GM04503 (cell line): ENCODE data around the gene GH2.

Experiments used
- DNase-seq: peaks from one replicate; pipeline ENCODE4 v3.0.0-alpha.2; 2012; ENCODE audit warnings: low read depth

Gene GH2

DNA sequence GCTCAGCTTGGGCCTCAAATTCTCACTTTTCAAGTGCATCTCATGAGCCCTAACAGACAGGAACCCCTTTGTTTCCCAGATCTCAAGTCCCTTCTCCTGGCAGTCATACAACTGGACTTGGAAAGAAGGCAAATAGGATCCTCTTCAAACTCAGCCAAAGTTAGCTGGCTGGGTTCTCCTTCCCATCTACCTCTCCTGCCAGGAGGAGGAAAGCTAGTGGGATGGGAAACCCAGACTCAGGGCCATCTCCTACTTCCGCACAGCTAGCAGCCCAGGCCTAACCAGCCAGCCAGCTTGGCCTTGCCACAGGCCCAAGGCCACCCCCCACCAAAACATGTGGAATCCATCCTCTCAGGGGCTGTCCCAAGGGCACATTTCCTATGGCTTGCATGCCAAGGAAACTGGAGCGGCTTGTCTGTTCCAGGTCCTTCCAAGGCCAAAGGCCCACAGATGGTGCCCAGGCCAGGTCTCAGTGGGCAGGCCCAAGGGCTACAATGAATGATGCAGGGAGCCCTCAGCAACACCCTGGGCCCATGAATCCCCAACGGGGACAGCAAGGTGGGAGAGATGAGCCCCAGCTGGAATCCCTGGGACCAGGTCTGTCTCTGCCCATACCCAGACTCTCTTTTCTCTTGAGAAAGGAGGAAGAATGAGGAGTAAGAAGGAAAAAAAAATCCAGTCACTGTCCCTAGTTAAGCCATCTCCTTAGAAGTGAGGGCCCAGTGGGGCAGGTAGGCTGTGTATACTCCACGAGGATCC, 41.0 kb downstream of the GH2 start:
- DNase-seq, result no peak

DNA sequence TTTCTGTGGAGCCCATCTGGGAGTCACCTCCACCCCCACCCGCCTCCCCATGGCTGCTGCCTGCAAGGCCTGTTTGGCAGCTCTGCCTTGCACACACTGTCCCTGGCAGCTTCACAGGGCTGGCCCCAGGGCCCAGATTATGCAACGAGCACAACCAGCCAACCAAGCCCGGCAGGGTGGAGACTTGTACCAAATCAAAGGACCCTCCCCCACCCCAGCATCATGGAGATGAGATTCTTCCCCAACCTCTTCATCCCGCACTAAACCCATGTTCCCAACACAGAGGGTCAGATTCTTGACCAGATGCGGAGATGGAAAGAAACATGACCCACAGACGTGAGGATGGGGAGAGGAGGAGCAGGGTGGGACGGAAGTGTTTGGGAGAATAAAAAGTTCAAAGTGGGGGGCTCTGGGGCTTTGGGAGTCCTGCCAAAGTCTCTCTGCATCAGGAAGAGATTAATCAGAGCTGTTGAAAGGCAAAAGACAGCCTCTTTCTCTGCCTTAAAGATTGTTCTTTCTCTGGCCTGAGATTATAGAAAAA, 43.0 kb downstream of the GH2 start:
- peak; percentile 48 for DNase-seq

DNA sequence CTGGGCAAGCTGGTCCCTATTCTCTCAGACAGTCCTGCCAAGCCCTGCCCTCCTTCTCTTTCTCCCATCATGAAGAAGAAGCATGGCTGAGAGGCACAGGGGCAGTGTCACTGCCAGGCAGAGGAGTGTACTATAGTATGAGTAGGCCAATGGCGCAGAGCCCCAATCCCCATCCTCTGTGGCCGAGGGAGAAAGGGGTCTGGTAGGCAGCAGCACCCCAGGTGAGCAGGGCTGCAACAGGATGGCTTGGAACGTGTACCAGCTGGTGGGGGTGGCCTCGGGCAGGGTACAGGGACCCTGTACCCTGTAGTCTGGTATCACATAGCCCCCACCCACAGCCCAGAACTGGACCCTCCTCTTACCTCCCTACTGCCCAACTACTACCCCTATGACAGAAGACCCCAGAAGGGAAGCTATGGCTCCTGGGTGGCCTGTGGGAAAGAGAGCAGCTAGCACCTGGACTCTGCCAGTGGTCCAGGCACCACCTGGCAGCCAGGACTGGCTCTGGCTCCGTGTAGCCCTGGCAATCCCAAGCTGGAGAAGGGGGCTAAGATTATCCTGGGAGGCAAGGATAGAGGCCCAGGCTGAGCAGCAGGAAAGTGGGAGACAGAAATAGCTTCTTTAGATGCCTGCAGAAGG, 43.7 kb downstream of the GH2 start:
- DNase-seq, result no peak

DNA sequence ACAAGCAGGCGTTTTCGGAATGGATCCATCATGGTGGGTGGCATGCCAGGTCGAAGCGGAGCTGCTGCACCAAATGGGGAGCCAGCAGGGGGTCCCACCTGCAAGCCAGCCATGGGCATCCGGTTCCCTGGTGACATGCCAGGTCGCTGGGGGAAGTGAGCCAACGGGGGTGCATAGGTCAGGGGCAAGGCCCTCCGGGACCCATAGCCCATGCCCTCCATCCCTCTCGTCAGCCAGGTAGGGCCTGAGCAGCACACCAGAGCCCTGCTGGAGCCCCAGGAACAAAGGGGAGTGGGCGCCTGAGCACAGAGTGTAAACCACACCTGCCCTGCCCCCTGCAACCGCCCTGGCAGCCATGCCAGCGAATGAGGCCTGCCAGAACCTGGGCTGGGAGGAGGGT, 44.3 kb downstream of the GH2 start:
- DNase-seq, result no peak

DNA sequence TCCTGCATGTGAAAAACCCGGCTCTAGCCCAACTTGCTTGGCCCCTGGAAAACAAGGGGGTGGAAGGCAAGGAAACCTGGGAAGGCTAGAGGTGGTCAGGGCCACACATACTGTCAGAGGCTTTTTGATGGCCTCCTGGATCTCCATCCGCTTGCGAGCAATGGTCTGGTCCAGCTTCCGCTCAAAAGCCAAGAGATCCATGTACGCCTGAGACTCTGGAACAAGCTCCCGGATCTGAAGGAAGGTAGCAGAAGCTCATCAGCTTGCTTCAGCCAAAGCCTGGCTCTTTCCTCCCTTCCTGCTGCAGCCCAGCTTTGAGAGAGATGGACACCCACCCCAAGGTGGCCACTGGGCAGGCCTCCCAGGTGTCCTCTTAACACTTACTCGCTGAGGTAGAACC, 44.9 kb downstream of the GH2 start:
- no peak for DNase-seq

DNA sequence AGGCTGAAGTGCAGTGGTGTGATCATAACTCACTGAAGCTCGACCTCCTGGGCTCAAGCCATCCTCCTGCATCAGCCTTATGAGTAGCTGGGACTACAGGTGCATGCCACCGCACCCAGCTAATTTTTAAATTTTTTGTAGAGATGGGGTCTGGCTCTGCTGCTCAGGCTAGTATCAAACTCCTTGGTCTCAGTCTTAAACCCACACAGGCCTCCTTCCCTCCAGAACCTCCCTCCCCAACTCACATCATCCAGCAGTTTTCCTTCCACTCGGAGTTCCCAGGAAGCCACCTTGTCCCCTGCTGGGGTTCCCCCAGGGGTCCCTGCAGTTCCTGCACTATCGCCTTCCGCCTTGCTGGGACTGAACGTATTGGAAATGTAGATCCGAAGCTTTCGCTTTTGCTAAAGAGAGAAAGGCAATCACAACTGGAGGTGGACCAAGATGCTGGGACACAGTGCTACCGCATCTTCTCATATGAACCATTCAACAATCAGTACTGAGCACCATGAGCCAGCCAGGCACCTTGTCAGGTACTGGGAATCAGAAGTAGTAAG, 46.5 kb downstream of the GH2 start:
- no peak for DNase-seq

DNA sequence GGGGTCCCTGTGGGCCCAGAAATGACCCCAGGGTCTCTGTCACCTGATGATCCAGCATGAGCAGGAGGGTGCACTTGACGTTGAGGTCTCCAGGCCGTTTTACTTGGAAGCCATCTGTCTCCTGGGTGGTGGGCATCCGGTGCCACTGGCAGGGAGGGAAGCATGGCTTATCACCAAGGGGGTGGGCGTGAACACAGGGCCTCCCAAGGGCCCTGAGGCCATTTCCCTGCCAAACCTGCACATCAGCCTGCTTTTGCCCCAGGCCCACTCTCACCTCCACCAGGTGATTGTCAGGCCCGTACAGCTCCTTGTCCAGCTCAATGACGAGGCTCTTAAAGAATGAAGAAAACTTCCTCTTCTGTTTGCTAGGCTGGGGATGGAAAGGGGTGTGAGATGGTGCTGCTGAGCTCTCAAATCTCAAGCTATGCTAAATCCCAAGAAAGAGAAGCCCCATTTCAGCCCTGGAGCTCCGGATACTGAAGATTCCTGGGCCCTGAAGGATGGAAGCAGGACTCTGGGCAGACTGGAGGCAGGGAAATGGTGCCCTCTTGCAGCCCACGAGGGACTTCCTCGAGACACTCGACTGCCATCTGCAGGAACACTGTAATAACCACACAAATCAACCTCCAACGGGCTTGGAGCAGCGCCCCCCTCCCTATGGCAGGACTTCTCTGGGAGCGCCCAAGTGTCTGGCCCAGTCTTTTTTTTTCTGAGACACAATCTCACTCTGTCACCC, 47.1 kb downstream of the GH2 start:
- no peak for DNase-seq

DNA sequence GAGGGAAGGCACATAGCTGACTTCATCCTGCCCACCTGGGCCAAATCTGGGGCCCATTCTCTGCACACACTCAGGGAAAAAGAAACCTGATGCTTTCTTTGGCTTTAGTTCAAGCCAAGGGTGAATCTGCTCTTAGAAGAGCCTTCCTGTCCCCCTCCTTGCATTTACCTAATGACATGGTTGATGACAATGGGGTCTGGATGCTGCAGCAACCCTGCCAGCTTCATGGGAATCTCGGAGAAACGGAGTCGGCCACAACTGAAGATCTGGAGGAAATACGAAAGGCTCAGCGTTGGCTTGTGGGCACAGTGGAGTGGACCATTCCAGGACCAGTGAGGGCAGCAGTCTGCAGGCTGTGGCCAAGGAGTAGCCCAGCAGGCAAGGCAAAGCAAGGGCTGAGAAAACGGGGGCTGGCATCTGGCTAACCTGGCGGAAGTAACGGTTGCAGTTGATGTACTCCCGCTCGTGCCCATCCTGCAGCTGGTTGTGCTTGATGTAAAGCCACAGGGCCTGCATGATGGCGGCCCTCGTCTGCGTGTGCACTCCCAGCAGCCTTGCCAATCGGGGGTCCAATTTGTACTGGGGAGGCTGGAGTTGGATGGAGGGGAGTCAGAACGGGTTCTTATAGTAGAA, 47.9 kb downstream of the GH2 start:
- DNase-seq, result no peak

DNA sequence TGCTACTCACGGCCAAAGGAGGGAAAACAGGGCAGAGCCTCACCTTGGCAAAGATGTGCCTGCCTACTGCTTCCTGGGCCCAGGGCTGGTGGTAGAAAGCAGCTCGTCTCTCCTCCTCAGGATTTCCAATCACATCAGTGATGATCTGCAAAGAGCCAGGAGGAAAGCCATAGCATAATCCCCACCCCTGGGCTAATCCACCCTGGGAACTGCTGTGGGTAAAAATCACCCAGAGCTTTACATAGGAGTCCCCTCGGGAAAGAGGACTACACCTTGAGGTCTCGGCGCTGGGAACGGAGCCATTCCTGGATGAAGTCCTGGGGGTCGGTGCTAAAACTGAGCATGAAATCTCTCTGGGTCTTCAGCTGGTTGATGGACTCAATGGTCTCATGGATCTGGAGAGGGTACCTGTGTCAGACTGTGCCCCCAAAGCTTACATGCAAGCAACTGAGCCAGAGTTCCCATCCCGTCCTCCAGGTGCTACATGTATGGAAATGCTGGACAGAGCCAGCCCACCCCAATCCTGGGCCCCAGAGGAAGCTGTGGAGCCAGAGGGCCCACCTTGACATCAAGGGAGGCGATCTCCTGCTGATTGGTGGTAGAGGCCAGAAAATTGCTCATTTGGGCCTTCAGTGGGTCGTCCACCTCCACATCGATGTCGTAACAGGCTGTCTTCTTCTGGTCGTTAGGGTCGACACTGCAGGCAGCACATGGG, 48.6 kb downstream of the GH2 start:
- no peak for DNase-seq

DNA sequence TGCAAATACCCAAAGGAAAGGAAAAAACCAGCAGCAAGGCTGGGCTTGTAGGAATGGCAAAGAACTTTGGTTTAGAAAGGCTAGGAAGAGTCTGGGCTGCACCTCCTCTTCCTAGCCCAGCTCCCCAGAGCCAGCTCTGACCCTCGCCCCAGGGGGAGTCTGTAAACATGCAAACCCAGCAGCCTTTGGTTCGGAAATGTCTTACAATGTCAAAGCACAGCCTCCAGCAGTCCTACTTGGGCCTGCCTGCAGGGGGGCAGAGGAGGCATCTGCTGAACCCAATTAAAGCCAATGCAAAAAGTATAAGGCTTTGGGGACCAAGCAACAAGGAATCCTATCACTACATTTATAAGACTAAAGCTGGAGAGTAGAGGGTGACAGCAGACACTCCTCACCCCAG, 49.3 kb downstream of the GH2 start:
- no peak for DNase-seq

DNA sequence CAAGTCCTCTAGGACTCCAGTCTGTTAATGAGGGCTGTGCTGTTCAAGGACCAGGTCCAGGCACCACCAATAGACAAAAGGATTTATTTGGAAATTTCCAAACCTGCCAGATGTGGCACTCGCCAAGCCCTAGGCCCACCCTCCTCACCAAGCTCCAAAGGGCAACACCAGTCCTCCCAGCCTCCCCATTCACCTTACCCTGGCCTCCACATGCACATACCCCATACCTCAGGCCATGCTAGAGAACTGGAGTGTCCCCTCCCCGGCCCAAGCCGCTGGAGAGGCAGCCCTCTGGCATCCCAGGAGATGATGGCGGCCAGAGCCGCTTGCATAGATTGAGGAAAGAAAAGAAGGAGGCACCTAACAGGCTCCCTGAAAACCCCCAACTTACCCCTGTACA, 49.7 kb downstream of the GH2 start:
- no peak for DNase-seq

DNA sequence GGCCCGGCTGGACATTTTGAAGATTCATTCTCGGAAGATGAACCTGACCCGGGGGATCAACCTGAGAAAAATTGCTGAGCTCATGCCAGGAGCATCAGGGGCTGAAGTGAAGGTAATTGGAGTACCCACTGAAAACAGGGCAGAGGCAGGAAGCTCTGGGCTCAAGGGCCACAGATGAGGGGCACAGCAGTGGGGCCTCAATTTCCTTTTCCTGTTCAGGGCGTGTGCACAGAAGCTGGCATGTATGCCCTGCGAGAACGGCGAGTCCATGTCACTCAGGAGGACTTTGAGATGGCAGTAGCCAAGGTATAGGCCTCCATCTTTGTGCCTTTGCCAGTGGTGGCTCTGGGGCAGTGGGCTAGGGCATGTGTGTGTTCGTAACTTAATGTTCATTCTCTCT, 50.2 kb downstream of the GH2 start:
- no peak for DNase-seq

DNA sequence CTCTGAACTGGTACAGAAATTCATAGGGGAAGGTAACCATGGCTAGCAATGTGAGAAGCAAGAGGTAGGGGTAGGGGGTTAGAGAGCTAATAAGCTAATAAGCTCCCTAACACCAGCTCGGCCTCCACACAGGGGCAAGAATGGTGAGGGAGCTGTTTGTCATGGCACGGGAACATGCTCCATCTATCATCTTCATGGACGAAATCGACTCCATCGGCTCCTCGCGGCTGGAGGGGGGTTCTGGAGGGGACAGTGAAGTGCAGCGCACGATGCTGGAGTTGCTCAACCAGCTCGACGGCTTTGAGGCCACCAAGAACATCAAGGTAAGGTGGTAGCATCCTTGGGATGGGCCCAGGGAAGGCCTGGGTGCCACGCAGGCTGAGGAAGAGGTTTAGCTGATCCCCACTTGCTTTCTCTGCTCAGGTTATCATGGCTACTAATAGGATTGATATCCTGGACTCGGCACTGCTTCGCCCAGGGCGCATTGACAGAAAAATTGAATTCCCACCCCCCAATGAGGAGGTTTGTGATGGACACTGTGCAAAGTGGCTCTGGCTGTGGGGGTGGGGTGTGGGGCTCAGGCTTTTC, 50.7 kb downstream of the GH2 start:
- no peak for DNase-seq

DNA sequence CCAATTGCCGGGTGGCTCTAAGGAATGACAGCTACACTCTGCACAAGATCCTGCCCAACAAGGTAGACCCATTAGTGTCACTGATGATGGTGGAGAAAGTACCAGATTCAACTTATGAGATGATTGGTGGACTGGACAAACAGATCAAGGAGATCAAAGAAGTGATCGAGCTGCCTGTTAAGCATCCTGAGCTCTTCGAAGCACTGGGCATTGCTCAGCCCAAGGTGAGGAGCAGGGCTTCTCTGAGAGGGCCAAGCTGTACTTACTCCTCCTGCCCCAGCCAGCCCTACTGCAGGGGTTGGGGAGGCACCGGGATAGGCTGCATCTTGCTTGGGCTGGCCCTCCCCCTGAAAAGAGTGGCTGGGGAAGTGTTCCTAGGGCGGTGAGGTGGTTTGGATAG, 51.5 kb downstream of the GH2 start:
- no peak for DNase-seq
